AG08396 (cell line): ENCODE measurements around the gene GOLGA3.

Experiments
- DNase-seq: peaks from one replicate; pipeline ENCODE4 v3.0.0; 2012; ENCODE audit warnings: low spot score, mixed read lengths

Gene GOLGA3

GRCh38 chr12:132719141-132719953 lies 109.3 kb downstream of the GOLGA3 start:
- no peak for DNase-seq
